Bone marrow (tissue), 2 donors: Measurements from ENCODE around the gene TSPAN15.
"Not testable (repeated sequence)": the region's sequence is repeated elsewhere in the genome, so short reads cannot be mapped to it uniquely, and the experiment has no call there.

Experiments
- DNase-seq, 2 donors: peaks; one replicate each; lab custom pipeline; 2025; lab: John Stamatoyannopoulos, UW

TSPAN15 gene

DNA sequence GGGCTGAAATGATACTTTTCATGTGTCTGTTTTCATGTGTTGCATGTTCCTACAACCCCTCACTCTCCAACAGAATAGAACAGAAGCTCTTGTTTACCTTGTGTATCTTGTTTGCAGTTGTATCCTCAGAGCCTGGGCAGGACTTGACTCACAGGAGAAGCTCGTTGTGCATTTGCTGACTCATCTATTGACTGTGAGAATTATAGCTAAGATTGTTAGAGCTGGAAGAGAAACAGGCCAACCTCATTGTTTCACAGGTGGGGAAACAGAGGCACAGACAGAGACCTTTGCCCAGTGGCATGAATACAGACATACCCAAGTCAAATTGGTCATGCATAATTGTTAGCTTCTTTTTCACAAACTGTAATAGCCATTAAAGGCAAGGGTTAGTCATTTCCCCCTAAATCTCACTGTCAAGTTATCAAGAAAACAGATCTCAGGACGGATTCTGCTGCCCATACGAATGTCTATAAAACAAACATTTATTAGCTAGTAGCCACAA lies 4.6 kb upstream of the TSPAN15 start:
- peak in 1 of 2 donors; percentile 42 for DNase-seq

DNA sequence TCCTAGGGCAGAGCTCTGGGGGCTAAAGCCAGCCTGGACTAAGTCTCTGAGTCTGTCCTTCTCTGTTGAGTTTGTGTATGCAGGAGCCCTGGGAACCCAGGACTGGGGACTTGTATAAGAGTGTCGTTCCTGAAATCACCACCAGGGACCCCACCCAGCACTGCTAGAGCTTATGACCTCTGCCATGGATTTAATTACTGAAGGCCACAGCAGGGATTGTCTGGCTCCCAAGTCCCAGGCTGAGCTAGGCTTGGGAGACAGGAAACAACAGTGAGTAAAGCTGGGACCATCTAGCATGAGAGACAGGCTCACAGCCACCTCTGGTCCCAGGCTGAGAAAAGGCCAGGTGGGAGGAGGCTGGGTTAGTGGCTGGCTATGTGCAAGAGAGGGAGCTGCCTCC lies 1.4 kb upstream of the TSPAN15 start:
- peak in 1 of 2 donors; percentile 33 for DNase-seq

- not testable (repeated sequence) for DNase-seq
Measured at GRCh38 chr10:69450395-69450794, 870 bp upstream of the TSPAN15 start.

GRCh38 chr10:69451784-69452251 lies 553 bp downstream of the TSPAN15 start:
- no peak for DNase-seq

- no peak for DNase-seq
Measured at GRCh38 chr10:69452676-69453415, 1.6 kb downstream of the TSPAN15 start.

GRCh38 chr10:69453795-69454194 lies 2.5 kb downstream of the TSPAN15 start:
- no peak for DNase-seq

DNA sequence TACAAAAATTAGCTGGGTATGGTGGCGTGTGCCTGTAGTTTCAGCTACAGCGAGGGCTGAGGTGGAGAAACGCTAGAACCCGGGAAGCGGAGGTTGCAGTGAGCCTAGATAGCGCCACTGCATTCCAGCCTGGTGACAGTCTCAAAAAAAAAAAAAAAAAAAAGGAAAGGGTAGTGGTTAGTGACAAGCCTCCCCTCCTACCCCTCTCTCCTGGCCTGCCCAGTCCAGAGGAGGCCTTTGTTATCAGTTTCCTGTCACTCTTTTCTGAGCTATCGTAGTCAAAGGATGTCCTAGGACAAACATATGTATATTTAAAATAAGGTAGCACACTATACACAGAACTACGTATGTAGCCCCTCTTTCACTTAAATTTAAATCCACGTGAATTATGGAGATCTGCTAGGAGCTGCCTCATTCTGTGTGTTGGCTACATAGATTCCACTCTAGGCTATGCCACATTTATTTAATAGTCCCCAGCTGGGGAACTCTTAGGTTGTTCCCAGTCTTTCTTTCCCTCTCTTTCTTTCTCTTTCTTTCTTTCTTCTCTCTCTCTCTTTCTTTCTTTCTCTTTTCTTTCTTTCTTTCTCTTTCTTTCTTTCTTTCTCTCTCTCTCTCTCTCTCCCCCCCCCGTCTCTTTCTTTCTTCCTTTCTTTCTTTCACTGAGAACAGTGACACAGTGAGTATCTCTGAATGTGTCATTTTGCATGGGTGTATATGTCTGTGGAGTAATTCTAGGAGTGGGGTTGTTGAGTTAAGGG lies 3.9 kb downstream of the TSPAN15 start:
- no peak for DNase-seq

DNA sequence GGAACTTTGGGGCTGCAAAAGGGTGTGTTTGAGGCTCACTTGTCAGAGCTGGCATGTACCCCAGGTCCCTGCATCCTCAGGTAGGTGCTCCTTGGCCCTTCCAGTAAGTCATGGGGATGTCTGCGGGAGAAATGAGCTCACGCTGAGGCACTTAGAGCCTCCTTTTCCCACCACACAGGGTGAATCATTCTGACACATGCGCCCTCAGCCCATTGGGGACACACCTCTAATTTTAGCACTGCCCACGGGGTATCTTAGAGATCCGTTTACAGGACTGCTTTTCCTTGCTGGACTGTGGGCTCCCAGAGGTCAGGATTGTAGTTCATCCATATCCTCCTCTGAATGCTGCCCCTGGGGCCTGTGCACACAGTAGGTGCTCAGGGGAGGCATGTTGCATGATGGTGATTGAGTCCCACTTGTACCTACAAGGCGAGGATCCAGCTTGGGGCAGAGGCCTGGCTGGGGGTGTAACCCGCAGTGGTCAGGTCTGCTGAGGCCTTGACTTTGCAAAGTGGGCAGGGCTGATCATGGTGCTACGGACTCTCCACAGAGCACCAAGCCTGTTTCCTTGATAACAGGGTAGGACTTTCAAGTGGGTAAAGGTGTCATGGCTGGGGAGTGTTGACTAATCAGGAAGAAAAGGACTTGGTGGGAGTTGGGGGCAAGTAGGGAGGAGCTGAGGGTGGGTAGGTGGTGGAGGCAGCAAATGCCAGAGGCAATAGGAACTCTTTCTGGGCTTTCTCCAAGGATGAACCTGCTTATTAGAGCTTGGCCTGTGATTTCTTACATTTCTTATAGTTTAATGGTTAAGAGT lies 5.8 kb downstream of the TSPAN15 start:
- DNase-seq = no peak

DNA sequence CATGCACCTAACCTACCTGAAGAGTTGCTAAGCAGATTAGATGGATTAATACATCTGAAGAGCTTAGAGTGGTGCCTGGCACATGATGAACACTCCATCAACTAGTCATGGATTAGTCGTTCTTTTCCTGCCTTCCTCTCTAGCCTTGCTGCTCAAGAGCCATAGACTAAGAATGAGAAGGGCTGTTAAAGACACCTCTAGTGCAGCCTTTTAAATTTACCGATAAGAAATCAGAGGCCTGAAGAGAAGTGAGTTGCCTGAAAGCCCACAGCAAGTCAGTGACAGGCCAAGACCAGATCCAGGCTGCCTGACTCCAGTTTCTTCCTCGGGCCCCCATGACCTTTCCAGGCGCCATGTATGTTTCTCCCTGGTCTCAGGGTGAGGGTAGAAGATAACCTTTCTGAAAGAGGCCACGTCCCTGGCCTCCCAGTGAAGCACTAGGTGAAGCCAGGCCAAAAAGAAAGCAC lies 6.5 kb downstream of the TSPAN15 start:
- DNase-seq = no peak

- no peak for DNase-seq
Measured at GRCh38 chr10:69458430-69459100, 7.3 kb downstream of the TSPAN15 start.

DNA sequence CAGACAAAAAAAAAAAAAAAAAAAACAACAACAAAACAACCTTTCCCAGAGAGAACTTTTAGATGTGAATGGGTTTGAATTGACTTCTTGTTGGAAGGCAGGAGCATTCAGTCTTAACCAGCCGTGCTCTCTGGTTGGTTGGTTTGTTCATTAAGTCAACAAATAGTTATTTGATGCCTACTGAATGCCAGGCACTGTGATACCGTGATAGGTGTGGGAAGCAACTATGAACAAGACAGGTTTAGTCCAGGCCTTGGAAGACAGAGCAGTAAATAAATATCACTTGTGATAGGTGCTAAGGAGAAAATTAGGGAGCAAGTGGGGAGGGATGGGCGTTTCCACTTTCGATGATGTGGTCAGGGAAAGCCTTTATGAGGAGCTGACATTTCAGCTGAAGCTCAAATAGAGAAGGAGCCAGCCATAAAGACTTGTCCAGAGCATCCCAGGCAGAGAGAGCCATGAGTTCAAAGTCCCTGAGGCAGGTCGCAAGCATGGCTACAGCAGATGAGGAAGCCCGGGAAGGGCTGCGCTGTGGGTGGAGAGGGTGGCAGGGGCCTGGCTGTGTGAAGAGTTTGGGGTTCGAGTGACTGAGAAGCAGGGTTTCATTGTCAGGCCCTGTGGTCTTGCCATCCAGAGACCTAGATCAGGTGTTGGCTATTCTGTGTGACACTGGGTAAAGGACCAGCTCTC lies 8.0 kb downstream of the TSPAN15 start:
- no peak for DNase-seq

- no peak for DNase-seq
Measured at GRCh38 chr10:69459893-69460575, 8.8 kb downstream of the TSPAN15 start.

GRCh38 chr10:69460576-69461242 lies 9.4 kb downstream of the TSPAN15 start:
- DNase-seq = no peak

- DNase-seq = no peak
Measured at GRCh38 chr10:69461243-69462025, 10.2 kb downstream of the TSPAN15 start.

- DNase-seq = no peak
Measured at GRCh38 chr10:69463886-69464285, 12.6 kb downstream of the TSPAN15 start.

- DNase-seq = no peak
Measured at GRCh38 chr10:69464401-69464800, 13.1 kb downstream of the TSPAN15 start.

- no peak for DNase-seq
Measured at GRCh38 chr10:69464801-69465401, 13.6 kb downstream of the TSPAN15 start.

DNA sequence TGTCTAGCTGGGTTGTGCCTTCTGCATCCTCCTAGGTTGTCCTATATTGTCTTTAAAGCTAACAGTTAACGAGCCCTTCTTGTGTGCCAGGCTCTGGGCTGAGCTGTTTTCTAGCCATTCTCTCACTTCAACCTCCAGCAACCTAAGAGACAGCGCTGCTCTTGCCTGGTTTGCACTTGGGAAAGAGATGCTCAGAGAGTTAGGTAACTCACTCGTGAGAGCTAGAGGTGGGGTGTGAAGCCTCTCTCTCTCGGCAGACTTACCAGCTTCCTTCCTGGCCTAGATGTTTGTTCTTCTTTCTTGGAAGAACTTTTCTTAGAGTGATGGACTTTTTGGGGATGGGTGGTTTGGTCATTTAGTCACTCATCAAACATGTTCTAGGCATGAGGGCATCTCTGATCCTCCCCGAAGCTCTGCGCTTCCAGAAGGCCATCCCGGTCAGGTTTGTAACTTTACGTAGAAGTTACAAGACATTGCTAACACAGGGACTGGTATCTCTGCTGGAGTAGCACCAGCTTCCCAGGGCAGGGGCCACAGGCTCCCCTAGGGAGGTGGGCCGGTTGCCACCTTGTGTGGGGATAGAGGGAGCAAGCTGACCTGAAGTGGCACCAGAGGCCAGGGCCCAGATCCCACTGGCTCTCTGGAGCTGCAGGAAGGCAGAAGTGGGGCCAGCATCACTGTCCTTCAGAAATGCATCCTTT lies 14.3 kb downstream of the TSPAN15 start:
- peak in 1 of 2 donors; percentile 42 for DNase-seq
